GM12864 (cell line): ENCODE measurements around the gene UBAP1L.

Source experiments
- DNase-seq: peaks from one replicate; pipeline ENCODE4 v3.0.0-alpha.2; 2011; ENCODE audit warnings: low read depth
- H3K4me3 ChIP-seq: 2 replicates; pipeline ENCODE4 v1.5.1; 2011; ENCODE audit warnings: mild to moderate bottlenecking, low read depth, low read length, control low read depth
- CTCF ChIP-seq: IDR thresholded peaks from 2 replicates; pipeline ENCODE4 v1.5.1; 2011; ENCODE audit warnings: low read depth, mild to moderate bottlenecking, moderate library complexity, low read length, control low read depth, inconsistent platforms; ENCODE audit errors: missing control alignments

Gene UBAP1L

GRCh38 chr15:65056106-65056505 lies 58.9 kb downstream of the UBAP1L start:
- no peak for DNase-seq
- H3K4me3 ChIP-seq = no peak overlapping the region
- TF ChIP-seq CTCF = no peak

GRCh38 chr15:65055201-65055870 lies 59.7 kb downstream of the UBAP1L start:
- TF ChIP-seq CTCF = no peak
- no peak overlapping the region for H3K4me3 ChIP-seq
- DNase-seq = no peak

- H3K4me3 ChIP-seq = no peak overlapping the region
- peak; percentile 91 for TF ChIP-seq CTCF
- DNase-seq = no peak
Measured at GRCh38 chr15:65054333-65055200, 60.4 kb downstream of the UBAP1L start.

- no peak for DNase-seq
- no peak overlapping the region for H3K4me3 ChIP-seq
- no peak for TF ChIP-seq CTCF
Measured at GRCh38 chr15:65052956-65053355, 62.0 kb downstream of the UBAP1L start.

- no peak for DNase-seq
- H3K4me3 ChIP-seq = no peak overlapping the region
- no peak for TF ChIP-seq CTCF
Measured at GRCh38 chr15:65051266-65051665, 63.7 kb downstream of the UBAP1L start.

GRCh38 chr15:65050270-65050669 lies 64.7 kb downstream of the UBAP1L start:
- no peak for DNase-seq
- H3K4me3 ChIP-seq = no peak overlapping the region

More at GRCh38 chr15:65050270-65050669, 64.7 kb downstream of the UBAP1L start:
- TF ChIP-seq CTCF = no peak
